Measurements from ENCODE around the gene G3BP2.
"Not testable (repeated sequence)": the region's sequence is repeated elsewhere in the genome, so short reads cannot be mapped to it uniquely, and the experiment has no call there.

Gene G3BP2

GRCh38 chr4:75683482-75684155, 10.4 kb upstream of the G3BP2 start:
- DNase-seq (ENCODE audit: low read depth) = no peak

GRCh38 chr4:75679876-75680575, 6.8 kb upstream of the G3BP2 start:
- DNase-seq (ENCODE audit: low read depth) = no peak

- DNase-seq (ENCODE audit: low read depth) = no peak
Observed at GRCh38 chr4:75678965-75679364, 5.8 kb upstream of the G3BP2 start.

- no peak for DNase-seq (ENCODE audit: low read depth)
Observed at GRCh38 chr4:75678473-75678872, 5.3 kb upstream of the G3BP2 start.

GRCh38 chr4:75675004-75675531, 1.9 kb upstream of the G3BP2 start:
- DNase-seq (ENCODE audit: low read depth) = no peak

GRCh38 chr4:75673959-75674328, 733 bp upstream of the G3BP2 start:
- DNase-seq (ENCODE audit: low read depth) = no peak

- DNase-seq (ENCODE audit: low read depth) = peak; percentile 53
Observed at GRCh38 chr4:75672461-75673026, 667 bp downstream of the G3BP2 start.

- DNase-seq (ENCODE audit: low read depth) = no peak
Observed at GRCh38 chr4:75671802-75672421, 1.3 kb downstream of the G3BP2 start.

- no peak for DNase-seq (ENCODE audit: low read depth)
Observed at GRCh38 chr4:75668596-75668995, 4.6 kb downstream of the G3BP2 start.

- DNase-seq (ENCODE audit: low read depth) = not testable (repeated sequence)
Observed at GRCh38 chr4:75667636-75668035, 5.6 kb downstream of the G3BP2 start.

- DNase-seq (ENCODE audit: low read depth) = no peak
Observed at GRCh38 chr4:75666299-75666698, 6.9 kb downstream of the G3BP2 start.

- DNase-seq (ENCODE audit: low read depth) = not testable (repeated sequence)
Observed at GRCh38 chr4:75664604-75665003, 8.6 kb downstream of the G3BP2 start.

- no peak for DNase-seq (ENCODE audit: low read depth)
Observed at GRCh38 chr4:75662626-75663025, 10.6 kb downstream of the G3BP2 start.

GRCh38 chr4:75660491-75660890, 12.7 kb downstream of the G3BP2 start:
- no peak for DNase-seq (ENCODE audit: low read depth)

GRCh38 chr4:75659512-75660031, 13.6 kb downstream of the G3BP2 start:
- DNase-seq (ENCODE audit: low read depth) = no peak

GRCh38 chr4:75658876-75659275, 14.3 kb downstream of the G3BP2 start:
- DNase-seq (ENCODE audit: low read depth) = no peak

GRCh38 chr4:75655562-75655961, 17.6 kb downstream of the G3BP2 start:
- DNase-seq (ENCODE audit: low read depth) = no peak

GRCh38 chr4:75654905-75655304, 18.3 kb downstream of the G3BP2 start:
- DNase-seq (ENCODE audit: low read depth) = no peak

GRCh38 chr4:75653845-75654503, 19.2 kb downstream of the G3BP2 start:
- no peak for DNase-seq (ENCODE audit: low read depth)

GRCh38 chr4:75644095-75644494, 29.1 kb downstream of the G3BP2 start:
- DNase-seq (ENCODE audit: low read depth) = no peak

- no peak for DNase-seq (ENCODE audit: low read depth)
Observed at GRCh38 chr4:75643651-75644050, 29.6 kb downstream of the G3BP2 start.

GRCh38 chr4:75639124-75639695, 34.0 kb downstream of the G3BP2 start:
- no peak for DNase-seq (ENCODE audit: low read depth)
